GM12892 (cell line): ENCODE results near the gene BMP2. TPM values are rescaled to one million over a fixed set of nuclear protein-coding genes. Genes with fewer than 3 reads are reported as not detected.

Source experiments
- DNase-seq: peaks from one replicate; pipeline ENCODE4 v3.0.0; 2011; ENCODE audit not compliant: insufficient read length
- FAIRE-seq: peaks from 2 replicates; lab custom pipeline; 2011; peaks lifted over from hg19 to GRCh38; lab: Jason Lieb, UNC
- POLR2A ChIP-seq: IDR thresholded peaks from 2 replicates; pipeline ENCODE4 v1.6.1; 2011; ENCODE audit warnings: low read depth, low read length, control low read depth
- POLR2AphosphoS5 ChIP-seq: IDR thresholded peaks from 2 replicates; pipeline ENCODE4 v1.6.1; 2011; ENCODE audit warnings: low read depth, low read length, control low read depth
- TAF1 ChIP-seq: IDR thresholded peaks from 2 replicates; pipeline ENCODE4 v1.6.1; 2011; ENCODE audit warnings: low read depth, mild to moderate bottlenecking, control low read depth, low read length, borderline replicate concordance
- polyA plus RNA-seq: library from polyadenylated mRNA; unstranded; fragments of >200 nt; gene quantifications from one replicate; pipeline ENCODE4 v1.2.1, GENCODE V29; 2012; ENCODE audit warnings: missing spikeins, inconsistent platforms; ENCODE audit not compliant: missing spikeins

The BMP2 gene
- not detected for polyA plus RNA-seq

DNA sequence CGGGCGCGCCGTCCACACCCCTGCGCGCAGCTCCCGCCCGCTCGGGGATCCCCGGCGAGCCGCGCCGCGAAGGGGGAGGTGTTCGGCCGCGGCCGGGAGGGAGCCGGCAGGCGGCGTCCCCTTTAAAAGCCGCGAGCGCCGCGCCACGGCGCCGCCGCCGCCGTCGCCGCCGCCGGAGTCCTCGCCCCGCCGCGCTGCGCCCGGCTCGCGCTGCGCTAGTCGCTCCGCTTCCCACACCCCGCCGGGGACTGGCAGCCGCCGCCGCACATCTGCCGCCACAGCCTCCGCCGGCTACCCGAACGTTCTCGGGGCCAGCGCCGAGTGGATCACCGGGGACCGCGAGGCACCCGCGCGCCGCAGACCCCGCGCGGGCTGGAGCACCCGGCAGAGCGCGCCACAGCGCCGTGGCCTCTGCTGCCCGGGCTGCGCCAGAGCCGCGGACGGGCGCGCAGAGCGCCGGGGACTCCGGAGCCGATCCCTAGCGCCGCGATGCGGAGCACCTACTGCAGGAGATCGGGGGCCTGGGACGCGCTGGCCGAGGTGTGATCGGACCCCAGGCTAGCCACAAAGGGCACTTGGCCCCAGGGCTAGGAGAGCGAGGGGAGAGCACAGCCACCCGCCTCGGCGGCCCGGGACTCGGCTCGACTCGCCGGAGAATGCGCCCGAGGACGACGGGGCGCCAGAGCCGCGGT is at the start of gene BMP2:
Gene BMP2, plus strand, starts transcription at position 151 of the 692 bp plus-strand sequence. CDS start 2,441 bp downstream, outside the sequence.
- FAIRE-seq (no peak), DNase-seq (peak; percentile 30)
- TF ChIP-seq TAF1 (no peak), POLR2AphosphoS5 (no peak), POLR2A (no peak)

DNA sequence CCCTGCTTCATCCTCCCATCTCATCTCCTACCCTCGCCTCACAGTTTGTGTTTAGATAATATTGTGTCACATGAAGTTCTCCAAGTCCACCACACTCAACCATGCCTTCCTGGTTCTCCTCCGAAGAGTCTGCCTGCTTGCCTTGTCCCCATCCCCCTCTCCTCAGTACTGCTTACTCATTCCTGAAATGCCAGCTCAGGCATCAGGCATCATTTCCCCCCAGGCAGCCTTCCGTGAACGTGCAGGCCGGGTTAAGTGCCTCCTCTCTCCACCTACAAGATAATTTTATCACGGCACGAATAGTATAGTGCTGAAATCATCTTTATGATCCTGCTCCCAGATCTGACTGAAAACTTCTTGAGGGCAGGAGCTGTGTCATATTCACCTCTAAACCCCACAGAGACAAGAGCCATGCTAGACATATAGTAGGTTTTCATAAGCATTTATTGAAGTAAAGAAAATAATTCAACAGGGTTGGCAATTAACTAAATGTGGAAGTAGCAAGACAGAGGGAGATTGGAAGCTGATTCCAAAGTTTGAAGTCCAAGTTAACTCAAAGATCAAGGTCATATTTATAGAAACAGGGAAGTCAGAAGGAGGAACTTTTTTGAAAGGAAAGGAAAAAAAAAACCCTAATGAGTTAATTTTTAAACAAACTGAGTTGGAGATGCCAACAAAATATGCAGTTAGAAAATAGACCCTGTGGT is 48.7 kb upstream of the BMP2 start:
- no peak for TF ChIP-seq TAF1
- no peak for TF ChIP-seq POLR2A
- no peak for TF ChIP-seq POLR2AphosphoS5
- FAIRE-seq: no peak
- DNase-seq: no peak

DNA sequence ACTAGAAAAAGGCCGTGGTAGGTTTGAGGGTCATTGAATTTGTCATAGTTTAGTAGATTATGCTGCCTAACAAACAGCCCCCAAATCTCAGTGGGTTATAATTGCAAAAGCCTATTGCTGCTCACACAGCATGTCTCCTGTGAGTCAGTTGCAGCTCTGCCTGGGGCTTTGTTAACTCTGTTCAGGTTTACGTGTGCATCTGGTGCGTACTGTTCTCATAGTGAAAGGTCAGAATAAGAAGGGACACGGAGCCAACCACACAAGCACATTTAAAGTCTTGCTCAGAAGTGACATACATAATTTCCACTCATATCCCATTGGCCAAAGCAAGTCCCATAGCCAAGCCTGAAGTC is 48.1 kb upstream of the BMP2 start:
- no peak for TF ChIP-seq POLR2A
- TF ChIP-seq TAF1: no peak
- TF ChIP-seq POLR2AphosphoS5: no peak
- no peak for FAIRE-seq

DNA sequence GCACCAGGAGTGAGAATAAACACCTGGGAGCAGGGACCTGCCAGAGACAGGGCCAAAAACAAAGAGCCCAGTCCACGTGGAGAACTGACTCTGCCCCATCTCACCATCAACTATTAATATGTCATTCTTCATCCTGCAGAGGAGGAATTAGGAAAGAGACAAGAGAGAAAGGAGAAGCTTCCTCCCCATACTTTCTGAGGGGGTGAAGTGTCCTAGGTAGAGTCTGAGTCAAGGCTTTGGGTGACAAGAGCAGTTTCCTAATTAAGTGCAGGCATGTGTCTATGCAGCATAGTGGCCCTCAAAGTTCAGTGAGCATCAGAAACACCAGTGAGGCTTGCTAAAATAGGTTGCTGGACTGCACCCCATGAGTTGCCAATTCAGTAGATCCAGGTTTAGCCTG is 40.7 kb upstream of the BMP2 start:
- FAIRE-seq: no peak
- no peak for DNase-seq
- no peak for TF ChIP-seq POLR2A
- TF ChIP-seq POLR2AphosphoS5: no peak
- TF ChIP-seq TAF1: no peak

More for the DNA sequence above, 48.1 kb upstream of the BMP2 start:
- no peak for DNase-seq

DNA sequence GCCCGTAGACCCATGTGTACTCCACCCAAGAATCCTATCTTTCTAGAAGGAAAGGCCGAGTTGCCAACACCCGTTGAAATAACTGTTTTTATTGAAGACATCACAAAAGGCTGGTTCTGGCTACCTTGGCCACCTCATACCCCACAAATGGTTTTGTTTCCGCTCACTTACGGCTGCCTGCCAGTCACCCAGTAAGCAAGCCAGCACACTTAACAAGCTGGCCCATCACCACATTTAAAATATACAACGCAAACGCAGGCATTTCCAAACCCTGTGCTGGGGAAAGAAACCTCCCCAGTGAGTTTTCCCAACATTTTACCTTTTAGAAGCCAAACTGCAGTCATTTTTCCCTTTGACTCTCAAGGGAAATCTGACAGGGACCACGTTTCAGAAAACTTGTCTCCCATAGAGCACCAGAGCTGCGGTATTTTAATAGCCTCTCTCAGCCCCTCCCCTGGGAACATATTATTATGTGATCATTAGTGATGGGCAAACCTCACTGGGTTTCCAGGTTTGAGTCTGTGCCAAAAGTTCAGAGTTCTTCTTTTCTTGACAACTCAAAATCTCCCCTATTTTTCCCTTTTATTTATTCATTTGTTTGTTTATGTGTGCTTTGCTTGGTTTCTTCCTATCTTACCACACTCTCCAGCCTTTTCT is 36.7 kb upstream of the BMP2 start:
- no peak for DNase-seq
- TF ChIP-seq POLR2A (no peak), TAF1 (no peak), POLR2AphosphoS5 (no peak)

DNA sequence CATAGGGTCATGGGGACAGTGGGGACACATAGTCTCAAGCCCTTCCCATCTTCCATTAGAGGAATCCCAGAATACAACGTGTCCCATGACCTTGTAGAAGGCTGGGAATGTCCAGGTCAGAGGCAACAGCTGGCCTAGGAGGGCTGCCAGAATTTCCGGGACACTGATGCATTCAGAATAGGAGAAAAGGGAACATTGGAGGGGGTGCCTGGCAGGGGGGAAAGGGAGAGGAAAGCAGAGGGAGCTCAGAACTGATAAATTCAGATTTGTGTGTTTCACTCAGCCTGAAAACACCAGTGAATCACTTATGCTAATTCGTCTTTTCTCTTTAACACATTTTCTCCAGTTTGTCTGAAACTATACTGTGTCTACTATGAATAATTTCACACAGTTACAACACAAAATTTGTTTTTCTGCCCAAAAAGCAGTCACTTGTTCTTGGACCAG is 35.5 kb upstream of the BMP2 start:
- DNase-seq: no peak
- no peak for TF ChIP-seq POLR2AphosphoS5
- TF ChIP-seq TAF1: no peak
- TF ChIP-seq POLR2A: no peak
- FAIRE-seq: no peak

More for the DNA sequence above, 36.7 kb upstream of the BMP2 start:
- FAIRE-seq: no peak

DNA sequence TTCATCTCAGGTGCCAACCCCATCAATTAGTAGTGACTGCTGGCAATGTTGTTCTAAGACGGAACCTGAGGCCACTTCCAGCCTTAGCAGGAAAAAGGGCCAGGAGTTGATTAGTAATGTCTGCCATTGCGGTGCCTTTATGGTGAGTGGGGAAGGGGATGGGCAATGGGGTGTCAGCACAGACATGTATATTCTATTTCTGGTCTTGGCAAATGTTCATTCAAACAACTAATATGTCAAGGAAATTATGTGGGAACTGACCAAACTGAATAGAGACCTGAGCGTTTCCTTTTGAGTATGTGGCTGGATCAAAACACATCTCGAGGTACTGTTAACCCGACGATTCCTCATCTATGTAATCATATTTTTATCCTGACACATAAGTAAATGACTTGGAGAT is 34.6 kb upstream of the BMP2 start:
- TF ChIP-seq POLR2AphosphoS5 (no peak), TAF1 (no peak), POLR2A (no peak)
- no peak for DNase-seq
- no peak for FAIRE-seq

DNA sequence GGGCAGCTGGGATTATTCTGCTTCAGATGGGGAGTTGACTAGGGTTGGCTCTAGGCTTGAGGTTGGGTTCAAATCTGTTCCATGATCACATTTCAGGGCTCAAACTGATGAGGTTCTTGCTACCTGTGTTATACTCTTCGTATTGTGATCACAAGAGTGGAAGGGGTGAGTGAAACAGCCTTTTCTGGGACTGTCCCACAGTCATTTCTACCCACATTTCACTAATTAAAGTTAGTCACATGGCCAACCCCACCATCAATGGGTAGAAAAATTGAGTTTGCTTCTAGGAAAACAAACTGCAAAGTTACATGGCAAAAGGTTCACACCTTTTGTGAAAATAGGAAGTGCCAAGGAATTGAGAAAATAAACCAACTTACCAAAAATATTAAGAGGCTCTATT is 33.5 kb upstream of the BMP2 start:
- TF ChIP-seq TAF1: no peak
- no peak for TF ChIP-seq POLR2AphosphoS5
- TF ChIP-seq POLR2A: no peak
- no peak for FAIRE-seq
- no peak for DNase-seq

DNA sequence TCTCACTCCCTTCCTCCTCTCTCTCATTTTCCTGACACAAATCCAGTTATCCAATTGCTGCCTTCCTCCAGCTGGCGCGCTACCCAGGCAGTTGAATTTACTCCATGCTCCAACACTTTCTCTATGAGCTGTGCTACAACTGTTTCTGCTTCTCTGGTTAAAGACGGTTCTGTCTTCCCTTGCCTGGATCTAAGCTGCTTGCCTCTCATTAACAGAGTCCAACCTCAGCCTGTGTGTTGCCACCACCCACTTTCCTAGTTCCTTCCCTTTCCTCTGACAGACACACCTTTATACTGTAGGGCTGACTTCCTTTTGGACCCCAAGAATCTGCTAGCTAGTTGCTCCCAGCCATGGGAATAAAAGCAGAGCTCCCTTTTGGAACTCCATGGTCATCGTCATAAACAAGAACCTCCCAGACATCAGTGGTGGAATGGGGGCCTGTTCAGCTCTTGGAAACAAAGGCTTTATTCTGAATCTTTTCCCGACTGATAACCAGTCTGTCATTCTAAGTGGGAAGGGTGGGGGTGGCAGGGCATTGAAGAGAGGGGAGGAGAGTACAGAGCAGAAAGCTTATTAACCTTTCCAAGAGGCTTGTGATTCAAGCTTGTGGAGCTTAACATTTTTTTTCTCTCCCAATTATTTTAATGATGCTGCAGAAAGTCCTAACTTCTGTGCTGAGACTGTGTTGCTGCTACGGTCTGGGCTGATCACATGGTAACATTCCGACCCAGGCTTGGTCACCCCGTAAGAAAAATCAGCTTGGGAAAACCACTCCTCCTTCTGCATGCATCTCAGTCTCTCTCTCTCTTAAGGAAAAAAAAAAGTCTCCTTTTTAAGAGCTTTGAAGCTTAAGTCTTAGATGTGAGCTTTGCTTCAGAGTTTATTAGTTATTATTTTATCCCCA is 31.3 kb upstream of the BMP2 start:
- no peak for FAIRE-seq

DNA sequence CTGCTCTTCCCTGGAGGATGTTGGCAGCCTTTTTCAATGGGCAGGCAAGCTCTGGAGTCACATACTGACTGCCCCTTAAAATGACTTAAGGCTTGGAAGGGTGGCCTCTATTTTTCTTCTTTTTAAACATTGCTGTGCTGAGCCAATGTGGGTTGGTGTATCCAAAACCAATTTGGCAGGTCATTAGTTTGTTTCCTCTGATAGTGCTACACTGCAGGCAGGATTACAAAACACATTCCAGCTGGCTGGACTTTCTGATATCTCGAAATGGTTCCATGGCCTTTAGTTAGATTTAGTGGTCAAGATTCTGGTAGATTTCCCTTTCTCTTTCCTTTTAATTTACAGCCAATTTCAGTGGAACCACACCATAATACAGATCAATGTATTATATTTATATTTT is 28.1 kb upstream of the BMP2 start:
- no peak for TF ChIP-seq TAF1
- no peak for TF ChIP-seq POLR2AphosphoS5
- TF ChIP-seq POLR2A: no peak
- DNase-seq: no peak
- no peak for FAIRE-seq

More for the DNA sequence above, 31.3 kb upstream of the BMP2 start:
- TF ChIP-seq POLR2AphosphoS5 (no peak), POLR2A (no peak), TAF1 (no peak)
- DNase-seq: no peak
